ENCODE results near the gene ITIH5. TPM values are rescaled to one million over a fixed set of nuclear protein-coding genes. Genes with fewer than 3 reads are reported as not detected.

ITIH5 gene
- total RNA-seq, 1 donor from 2014 or later, result 1.4 TPM

GRCh38 chr10:7551289-7551688, 115.5 kb downstream of the ITIH5 start:
- DNase-seq (ENCODE audit: low read depth in 2 of 2), result no peak

- DNase-seq (ENCODE audit: low read depth in 2 of 2), result no peak
Measured at GRCh38 chr10:7550013-7550412, 116.8 kb downstream of the ITIH5 start.

DNA sequence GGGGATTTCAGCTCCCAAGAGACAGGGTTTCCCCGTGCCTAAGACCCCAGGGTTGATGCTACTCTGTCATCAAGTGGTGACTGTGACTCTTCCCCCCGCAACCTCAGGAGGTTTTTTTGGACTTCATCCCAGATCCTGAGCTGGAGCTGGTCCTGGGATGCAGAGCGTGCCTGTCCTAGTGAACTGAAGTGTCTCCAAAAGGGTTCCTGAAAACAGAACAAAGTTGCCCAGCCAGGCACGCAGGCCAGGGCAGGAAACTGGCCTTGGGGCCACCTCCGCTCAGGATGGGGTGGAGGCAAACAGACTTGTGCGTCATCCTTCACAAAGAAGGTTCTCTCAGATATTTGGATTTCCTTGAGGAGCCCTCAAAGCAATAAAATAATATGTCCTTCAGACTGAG, 118.9 kb downstream of the ITIH5 start:
- DNase-seq (ENCODE audit: low read depth in 2 of 2), result no peak

DNA sequence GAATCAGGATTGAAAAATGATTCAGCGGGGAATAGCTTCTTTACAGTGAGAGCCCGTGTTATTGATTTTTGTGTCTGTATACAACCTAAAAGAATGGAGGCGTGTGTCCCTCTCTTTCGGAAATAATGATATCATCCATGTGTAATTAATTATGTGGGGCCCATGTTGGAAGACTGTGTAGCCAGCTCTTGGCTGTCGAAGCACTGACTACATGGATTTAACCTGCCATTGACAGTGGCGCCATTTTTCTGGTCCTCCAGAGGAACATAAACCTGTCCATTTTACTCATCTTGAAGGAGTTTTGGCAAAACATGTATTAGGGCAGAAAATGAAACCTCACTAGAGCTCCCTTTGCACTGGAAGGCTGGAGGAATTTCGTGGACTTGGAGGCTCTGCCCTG, 119.6 kb downstream of the ITIH5 start:
- no peak for DNase-seq (ENCODE audit: low read depth in 2 of 2)

DNA sequence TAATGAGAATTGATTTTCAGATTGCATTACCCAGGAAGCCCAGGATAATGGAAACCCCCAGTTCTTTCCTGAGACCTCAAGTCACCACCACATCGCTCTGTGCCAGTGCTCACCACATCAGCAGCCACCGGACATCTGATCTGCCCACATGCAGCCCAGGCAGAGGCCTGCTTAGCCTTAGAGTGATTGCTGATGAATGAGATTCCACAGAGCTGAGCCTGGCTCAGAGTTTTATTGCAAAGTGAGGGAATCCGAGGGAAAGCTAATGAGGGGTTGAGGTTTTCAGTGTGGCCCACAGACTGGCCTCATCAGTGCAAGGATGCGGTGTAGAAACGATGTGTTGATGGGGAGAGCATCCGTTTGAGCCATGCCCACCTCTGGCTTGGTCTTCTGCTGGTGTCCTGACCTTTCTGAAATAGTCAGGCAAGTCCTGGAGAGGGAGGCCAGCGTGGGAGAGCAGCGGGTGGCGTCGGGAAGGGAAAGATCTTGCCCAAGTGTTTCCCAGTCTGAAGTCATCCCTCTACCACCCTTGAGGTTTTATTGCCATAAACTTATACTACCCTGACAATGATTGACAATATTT, 120.3 kb downstream of the ITIH5 start:
- no peak for DNase-seq (ENCODE audit: low read depth in 2 of 2)

- DNase-seq (ENCODE audit: low read depth in 2 of 2), result no peak
Measured at GRCh38 chr10:7545792-7546191, 121.0 kb downstream of the ITIH5 start.

- DNase-seq (ENCODE audit: low read depth in 2 of 2), result no peak
Measured at GRCh38 chr10:7545261-7545660, 121.5 kb downstream of the ITIH5 start.

GRCh38 chr10:7544203-7544602, 122.6 kb downstream of the ITIH5 start:
- DNase-seq (ENCODE audit: low read depth in 2 of 2), result no peak

- DNase-seq (ENCODE audit: low read depth in 2 of 2), result no peak
Measured at GRCh38 chr10:7542189-7542914, 124.4 kb downstream of the ITIH5 start.

GRCh38 chr10:7541137-7542087, 125.4 kb downstream of the ITIH5 start:
- no peak for DNase-seq (ENCODE audit: low read depth in 2 of 2)

- no peak for DNase-seq (ENCODE audit: low read depth in 2 of 2)
Measured at GRCh38 chr10:7538970-7539654, 127.7 kb downstream of the ITIH5 start.

GRCh38 chr10:7537126-7537525, 129.6 kb downstream of the ITIH5 start:
- no peak for DNase-seq (ENCODE audit: low read depth in 2 of 2)

- no peak for DNase-seq (ENCODE audit: low read depth in 2 of 2)
Measured at GRCh38 chr10:7534480-7534852, 132.3 kb downstream of the ITIH5 start.

GRCh38 chr10:7533657-7534479, 132.9 kb downstream of the ITIH5 start:
- DNase-seq (ENCODE audit: low read depth in 2 of 2), result no peak

DNA sequence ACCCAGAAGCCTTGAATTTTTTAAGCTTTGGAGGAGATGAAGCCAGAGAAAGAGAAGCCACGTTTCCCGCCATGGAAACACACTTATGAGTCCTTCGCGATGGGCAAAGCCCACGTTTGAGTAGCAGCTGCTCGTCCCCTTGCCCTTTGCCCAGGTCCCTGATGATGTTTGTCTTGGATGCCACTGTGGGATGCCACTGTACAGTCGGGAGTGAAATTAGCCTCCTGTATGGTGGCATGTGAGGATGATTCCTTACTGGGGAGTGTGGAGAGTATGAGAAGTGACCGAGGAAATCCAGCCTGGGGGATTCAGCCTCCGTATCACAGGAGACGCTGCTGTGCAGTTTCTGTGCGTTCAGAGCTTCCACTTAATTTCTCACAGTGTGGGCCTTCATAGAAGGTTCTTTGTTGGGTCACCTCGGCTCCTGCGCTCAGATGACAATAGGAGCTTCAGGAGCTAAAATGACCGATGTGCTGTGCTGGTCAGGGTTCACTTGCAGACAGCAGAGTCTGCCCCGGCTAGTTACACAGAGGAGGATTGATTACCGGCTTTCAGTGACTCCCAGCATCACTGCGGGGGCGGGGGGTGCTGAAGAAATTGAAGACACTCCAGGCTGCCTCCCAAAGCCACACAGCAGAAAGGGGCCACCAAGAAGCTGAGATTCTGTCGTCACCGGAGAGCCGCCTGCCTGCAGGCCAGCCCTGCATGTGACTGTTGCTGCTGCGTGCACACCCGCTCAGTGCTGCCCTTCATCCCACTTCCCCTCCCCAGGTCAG, 133.9 kb downstream of the ITIH5 start:
- DNase-seq (ENCODE audit: low read depth in 2 of 2), result no peak

- peak in 1 of 2 donors; percentile 39 for DNase-seq (ENCODE audit: low read depth in 2 of 2)
Measured at GRCh38 chr10:7529638-7530037, 137.1 kb downstream of the ITIH5 start.

GRCh38 chr10:7527468-7527867, 139.3 kb downstream of the ITIH5 start:
- no peak for DNase-seq (ENCODE audit: low read depth in 2 of 2)

DNA sequence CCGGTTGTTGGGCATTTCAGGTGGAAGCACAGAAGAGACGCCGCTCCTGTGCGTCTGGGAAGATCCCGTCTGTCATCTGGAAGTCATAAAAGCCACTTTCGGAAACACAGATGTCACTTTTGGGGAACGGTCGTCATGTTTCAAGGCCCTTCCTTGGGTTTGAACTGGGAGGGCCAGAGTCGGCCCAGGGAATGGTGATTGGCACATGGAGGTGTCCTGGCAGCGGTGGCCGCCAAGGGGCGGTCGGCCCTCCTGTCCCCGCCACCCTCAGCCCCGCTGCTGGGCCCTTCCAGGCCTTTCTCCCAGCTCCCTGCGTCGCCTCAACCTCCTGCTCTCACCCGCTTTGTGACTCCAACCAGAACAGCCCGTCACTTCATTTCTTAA, 140.8 kb downstream of the ITIH5 start:
- no peak for DNase-seq (ENCODE audit: low read depth in 2 of 2)

DNA sequence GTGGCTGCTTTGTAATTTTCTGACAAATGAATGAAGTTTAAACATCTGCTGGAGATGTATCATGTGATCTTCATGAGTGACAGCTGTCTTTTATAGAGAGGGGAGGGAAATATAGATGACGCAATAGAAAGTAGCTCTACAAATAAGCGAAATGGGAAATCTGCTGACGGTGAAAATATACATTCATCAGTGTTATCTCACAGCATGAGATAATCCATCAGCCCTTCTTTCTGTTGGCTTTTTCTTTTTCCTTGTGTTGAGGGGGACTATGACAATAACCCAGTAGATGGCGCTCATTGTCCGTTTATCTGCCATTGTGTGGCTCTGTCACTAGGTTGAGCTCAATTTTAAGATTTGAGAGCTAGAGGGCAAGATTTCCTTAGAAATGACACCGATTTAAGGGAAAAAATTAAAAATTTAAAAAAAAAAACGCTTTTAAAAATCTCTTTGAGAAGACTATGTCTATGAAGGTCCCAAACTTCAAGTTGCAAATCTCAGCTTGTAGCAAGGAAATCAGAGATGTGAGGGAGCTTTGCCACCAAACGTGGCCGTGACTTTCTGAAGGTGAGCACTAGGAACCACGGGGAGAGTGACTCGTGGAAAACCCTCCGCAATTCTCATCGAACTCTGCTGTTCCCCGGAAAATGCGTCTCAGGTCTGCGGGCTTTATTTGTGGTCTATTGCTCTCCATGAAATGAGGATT, 141.3 kb downstream of the ITIH5 start:
- peak; percentile 59 to 81 for DNase-seq (ENCODE audit: low read depth in 2 of 2)

DNA sequence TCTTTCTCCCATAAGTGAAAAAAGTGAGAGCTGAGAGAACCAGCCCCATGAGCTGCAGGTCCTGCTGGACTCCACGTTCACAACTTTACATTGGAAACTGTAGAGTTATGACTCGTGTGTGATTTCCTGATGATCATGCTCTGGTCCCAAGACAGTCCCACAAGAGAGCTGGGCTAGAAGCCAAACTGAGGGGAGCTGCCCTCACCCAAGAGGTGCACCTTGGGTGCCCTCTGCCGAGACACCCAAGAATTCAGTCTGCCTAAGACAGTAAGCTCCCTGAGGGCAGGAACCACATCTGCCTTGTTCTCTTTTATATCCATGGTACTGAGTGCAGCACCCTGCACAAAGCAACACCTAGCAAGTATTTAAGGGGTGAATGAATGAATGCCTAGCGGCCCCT, 143.1 kb downstream of the ITIH5 start:
- DNase-seq (ENCODE audit: low read depth in 2 of 2), result no peak

Data from lung microvascular endothelial cell (primary cell).